Esophagus muscularis mucosa (tissue), 4 donors: ENCODE measurements around the gene DYNC1I1. TPM values are rescaled to one million over a fixed set of nuclear protein-coding genes. Genes with fewer than 3 reads are reported as not detected.

Source experiments
- DNase-seq: peaks from one replicate; pipeline ENCODE4 v3.0.0-alpha.2; 2017; ENCODE audit errors: extremely low spot score
- H3K27ac ChIP-seq, 4 donors: fragments of 200-600 bp; sonication (generic); replicated peaks in 1 of 4; 1 replicate in 3 of 4; 2 replicates in 1 of 4; pipeline ENCODE4 v1.5.1; 2016 to 2019; ENCODE audit warnings: mild to moderate bottlenecking in 1 of 4
- H3K27me3 ChIP-seq, 4 donors: fragments of 200-600 bp; sonication (generic); one replicate each; pipeline versions ENCODE4 v1.5.1 to v1.6.0; 2016 to 2019
- H3K36me3 ChIP-seq, 4 donors: fragments of 200-600 bp; sonication (generic); one replicate each; pipeline ENCODE4 v1.5.1; 2016 to 2019
- H3K4me1 ChIP-seq, 4 donors: fragments of 200-600 bp; sonication (generic); one replicate each; pipeline ENCODE4 v1.5.1; 2016 to 2019
- H3K4me3 ChIP-seq, 4 donors: fragments of 200-600 bp; sonication (generic); 1 replicate in 2 of 4; 2 replicates in 2 of 4; pipeline ENCODE4 v1.5.1; 2016 to 2019; ENCODE audit warnings: mild to moderate bottlenecking in 4 of 4, moderate library complexity in 1 of 4
- H3K9me3 ChIP-seq, 4 donors: fragments of 200-600 bp; sonication (generic); 1 replicate in 3 of 4; 2 replicates in 1 of 4; pipeline ENCODE4 v1.5.1; 2016 to 2019
- CTCF ChIP-seq, 3 experiments: fragments of 200-600 bp in 2 of 3; fragments of 450-650 bp in 1 of 3; sonication (generic) in 2 of 3; IDR thresholded peaks; one replicate each; pipeline ENCODE4 v1.5.1; 2017 to 2019; ENCODE audit warnings: antibody characterized with exemption in 3 of 3, mild to moderate bottlenecking in 2 of 3, moderate library complexity in 1 of 3
- EP300 ChIP-seq: sonication (generic); formaldehyde crosslinking; IDR thresholded peaks from one replicate; pipeline ENCODE4 v1.6.1; 2017; ENCODE audit warnings: antibody characterized with exemption
- POLR2A ChIP-seq: fragments of 450-650 bp; IDR thresholded peaks from one replicate; pipeline ENCODE4 v1.6.1; 2017; ENCODE audit warnings: antibody characterized with exemption, moderate library complexity, mild to moderate bottlenecking, low read depth
- POLR2AphosphoS5 ChIP-seq, 2 donors: sonication (generic); formaldehyde crosslinking; IDR thresholded peaks; one replicate each; pipeline ENCODE4 v1.6.1; 2017; ENCODE audit warnings: antibody characterized with exemption in 2 of 2
- WGBS: methylation state at CpG from one replicate; pipeline ENCODE4 v1.1.5; 2018; 5-methylcytosine and 5-hydroxymethylcytosine counted together
- intact Hi-C: fragments of 100-400 bp; cut with DNase I; formaldehyde crosslinking; loops from one replicate; pipeline ENCODE4 v1.15.1; 2023
- total RNA-seq, 4 donors: library from RNA; depleted of rRNA; stranded (reverse); fragments of >200 nt; gene quantifications; one replicate each; pipeline versions ENCODE4 v1.1.0 to v1.2.1, GENCODE V29; 2016

The DYNC1I1 gene
- total RNA-seq, 4 donors from 2014 or later: 8.7 to 16.4 (median 12.3) TPM

- Histone ChIP-seq H3K9me3 (no peaks in the 10 kb centered on the region), H3K36me3 (no peaks in the 10 kb centered on the region), H3K4me3 (no peak overlapping the region), H3K4me1 (no peaks in the 10 kb centered on the region), H3K27me3 (no peaks in the 10 kb centered on the region), H3K27ac (no peak overlapping the region)
- no peak for TF ChIP-seq EP300
- TF ChIP-seq POLR2AphosphoS5 (IDR thresholded peaks at IDR 0.05): no peak
- TF ChIP-seq CTCF (IDR thresholded peaks at IDR 0.05): no peak
- TF ChIP-seq POLR2A: no peak
- WGBS: 85% methylated on average over 3 of the region's 3 CpGs
- intact Hi-C loops: no loop called here
- no peak for DNase-seq
These were observed 313.6 kb downstream of the DYNC1I1 start for GRCh38 chr7:96085953-96086352.

GRCh38 chr7:96088579-96088978, 316.2 kb downstream of the DYNC1I1 start:
- no peaks in the 10 kb centered on the region for H3K27me3 ChIP-seq
- H3K4me3 ChIP-seq: no peak overlapping the region
- H3K27ac ChIP-seq: no peak overlapping the region
- H3K4me1 ChIP-seq: no peaks in the 10 kb centered on the region
- DNase-seq: no peak
- intact Hi-C loops: no loop called here
- H3K36me3 ChIP-seq: no peaks in the 10 kb centered on the region
- H3K9me3 ChIP-seq: no peaks in the 10 kb centered on the region
- no peak for TF ChIP-seq POLR2A
- no peak for TF ChIP-seq EP300
- TF ChIP-seq CTCF (IDR thresholded peaks at IDR 0.05): no peak
- TF ChIP-seq POLR2AphosphoS5 (IDR thresholded peaks at IDR 0.05): no peak
- WGBS: 72% methylated on average over 5 of the region's 5 CpGs

GRCh38 chr7:96089511-96089910, 317.2 kb downstream of the DYNC1I1 start:
- 63% methylated on average over 3 of the region's 3 CpGs for WGBS
- Histone ChIP-seq H3K9me3 (no peaks in the 10 kb centered on the region), H3K4me1 (no peaks in the 10 kb centered on the region), H3K4me3 (no peak overlapping the region), H3K27me3 (no peaks in the 10 kb centered on the region), H3K36me3 (no peaks in the 10 kb centered on the region), H3K27ac (no peak overlapping the region)
- no peak for TF ChIP-seq POLR2AphosphoS5 (IDR thresholded peaks at IDR 0.05)
- DNase-seq: no peak
- intact Hi-C loops: no loop called here

- Histone ChIP-seq H3K36me3 (no peaks in the 10 kb centered on the region), H3K4me1 (no peaks in the 10 kb centered on the region), H3K4me3 (no peak overlapping the region), H3K9me3 (no peaks in the 10 kb centered on the region), H3K27me3 (no peaks in the 10 kb centered on the region), H3K27ac (no peak overlapping the region)
- no peak for DNase-seq
- intact Hi-C loops: no loop called here
- 83% methylated on average over 6 of the region's 6 CpGs for WGBS
- TF ChIP-seq POLR2AphosphoS5 (IDR thresholded peaks at IDR 0.05) (no peak), CTCF (IDR thresholded peaks at IDR 0.05) (no peak), POLR2A (no peak), EP300 (no peak)
These were observed 318.4 kb downstream of the DYNC1I1 start for GRCh38 chr7:96090756-96091155.

- Histone ChIP-seq H3K36me3 (peaks cover 0 to under 1% (median 0%) of the 10 kb centered on the region in 4 donors), H3K9me3 (no peaks in the 10 kb centered on the region), H3K4me3 (no peak overlapping the region), H3K4me1 (no peaks in the 10 kb centered on the region), H3K27ac (no peak overlapping the region), H3K27me3 (no peaks in the 10 kb centered on the region)
- 25% methylated on average over 1 of the region's 1 CpG for WGBS
- no peak for DNase-seq
- no peak for TF ChIP-seq CTCF (IDR thresholded peaks at IDR 0.05)
- no peak for TF ChIP-seq EP300
- no peak for TF ChIP-seq POLR2AphosphoS5 (IDR thresholded peaks at IDR 0.05)
- no peak for TF ChIP-seq POLR2A
- intact Hi-C loops: no loop called here
These were observed 321.1 kb downstream of the DYNC1I1 start for GRCh38 chr7:96093435-96093834.
